HG02610 (cell line): ENCODE results near the gene MLXIP.
"Not testable (repeated sequence)": the region's sequence is repeated elsewhere in the genome, so short reads cannot be mapped to it uniquely, and the experiment has no call there.

Experiments used
- ATAC-seq: cut with Tn5 transposase; IDR thresholded peaks from one replicate; pipeline ENCODE4 v1.9.1; 2021; ENCODE audit warnings: mild to moderate bottlenecking, moderate library complexity; ENCODE audit not compliant: unreplicated experiment

MLXIP gene

DNA sequence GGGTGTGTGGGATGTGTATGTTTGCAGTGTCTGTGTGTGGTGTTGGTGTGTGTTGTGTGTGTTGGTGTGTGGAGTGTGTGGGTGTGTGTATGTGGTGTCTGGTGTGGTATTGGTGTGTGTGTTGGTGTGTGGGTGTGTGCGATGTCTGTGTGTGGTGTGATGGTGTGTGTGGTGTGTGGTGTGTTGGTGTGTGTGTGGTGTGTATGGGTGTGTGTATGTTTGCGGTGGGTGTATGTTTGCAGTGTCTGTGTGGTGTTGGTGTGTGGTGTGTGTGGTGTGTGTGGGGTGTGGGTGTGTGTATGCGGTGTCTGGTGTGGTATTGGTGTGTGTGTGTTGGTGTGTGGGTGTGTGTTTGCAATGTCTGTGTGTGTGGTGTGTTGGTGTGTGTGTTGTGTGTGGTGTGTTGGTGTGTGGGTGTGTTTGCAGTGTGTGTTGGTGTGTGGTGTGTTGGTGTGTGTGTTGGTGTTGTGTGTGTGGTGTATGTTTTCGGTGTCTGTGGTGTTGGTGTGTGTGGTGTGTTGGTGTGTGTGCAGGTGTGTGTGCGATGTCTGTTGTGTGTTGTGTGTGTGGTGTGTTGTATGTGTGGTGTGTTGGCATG, 15.7 kb downstream of the MLXIP start:
- ATAC-seq = no peak

GRCh38 chr12:122094735-122095631, 16.4 kb downstream of the MLXIP start:
- no peak for ATAC-seq

GRCh38 chr12:122096014-122096413, 17.5 kb downstream of the MLXIP start:
- ATAC-seq = no peak

- no peak for ATAC-seq
These were observed 18.1 kb downstream of the MLXIP start for GRCh38 chr12:122096591-122097149.

GRCh38 chr12:122097584-122097926, 19.0 kb downstream of the MLXIP start:
- ATAC-seq = no peak

GRCh38 chr12:122097927-122098756, 19.6 kb downstream of the MLXIP start:
- ATAC-seq = no peak

GRCh38 chr12:122099280-122099749, 20.8 kb downstream of the MLXIP start:
- no peak for ATAC-seq

DNA sequence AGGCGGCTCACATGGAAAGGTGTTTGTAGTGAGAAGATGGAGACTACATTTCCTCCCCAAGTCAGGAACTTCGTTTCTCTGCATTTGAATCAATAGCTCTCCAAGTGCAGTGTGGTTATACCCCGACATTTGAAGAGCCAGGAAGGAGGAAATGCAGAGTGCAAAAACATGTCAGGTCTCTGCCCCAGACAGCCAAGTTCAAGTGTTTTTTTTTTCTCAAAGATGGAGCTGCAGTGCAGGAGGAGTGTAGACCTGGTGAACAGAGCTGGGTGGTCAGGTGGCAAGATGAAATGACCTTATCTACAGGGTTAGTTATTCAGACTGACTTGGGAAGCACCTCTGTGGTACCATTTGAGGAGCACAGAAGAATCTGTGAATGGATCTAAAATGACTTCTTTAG, 21.3 kb downstream of the MLXIP start:
- no peak for ATAC-seq

DNA sequence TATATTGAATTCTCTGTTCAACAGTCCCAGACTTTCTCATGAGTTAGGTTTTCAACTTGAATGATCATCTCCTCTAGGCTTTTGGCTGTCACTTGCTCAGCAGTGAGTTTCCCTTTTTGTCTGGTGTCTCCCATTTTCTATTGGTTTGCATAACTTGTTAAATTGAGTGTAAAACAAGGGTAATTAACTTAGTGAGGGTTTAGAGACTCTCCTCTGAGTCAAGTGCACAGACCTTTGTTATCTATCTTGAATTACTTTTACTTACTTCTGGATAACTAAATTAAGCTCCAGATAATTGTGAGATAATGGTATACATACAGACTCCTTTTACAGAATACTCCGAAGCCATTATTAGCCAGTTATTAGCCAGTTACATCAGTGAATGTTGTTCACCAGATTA, 22.0 kb downstream of the MLXIP start:
- ATAC-seq = no peak

DNA sequence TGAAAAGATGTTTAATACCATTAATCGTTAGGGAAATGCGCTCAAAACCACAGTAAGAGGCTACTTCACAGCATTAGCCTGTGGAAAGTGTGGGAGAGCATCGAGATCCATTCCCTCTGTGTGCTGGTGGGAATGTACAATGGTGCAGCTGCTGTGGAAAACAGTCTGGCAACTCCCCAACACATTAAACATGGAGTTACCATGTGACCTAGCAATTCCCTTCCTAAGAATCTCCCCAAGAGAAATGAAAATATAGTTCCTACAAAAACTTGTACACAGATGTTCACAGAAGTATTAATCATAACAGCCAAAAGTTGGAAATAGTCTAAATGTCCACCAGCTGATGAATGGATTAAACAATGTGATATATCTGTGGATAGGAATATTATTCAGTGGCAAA, 23.8 kb downstream of the MLXIP start:
- ATAC-seq = no peak

GRCh38 chr12:122104844-122105243, 26.3 kb downstream of the MLXIP start:
- no peak for ATAC-seq

GRCh38 chr12:122105496-122105895, 26.9 kb downstream of the MLXIP start:
- not testable (repeated sequence) for ATAC-seq

GRCh38 chr12:122106843-122107242, 28.3 kb downstream of the MLXIP start:
- no peak for ATAC-seq

DNA sequence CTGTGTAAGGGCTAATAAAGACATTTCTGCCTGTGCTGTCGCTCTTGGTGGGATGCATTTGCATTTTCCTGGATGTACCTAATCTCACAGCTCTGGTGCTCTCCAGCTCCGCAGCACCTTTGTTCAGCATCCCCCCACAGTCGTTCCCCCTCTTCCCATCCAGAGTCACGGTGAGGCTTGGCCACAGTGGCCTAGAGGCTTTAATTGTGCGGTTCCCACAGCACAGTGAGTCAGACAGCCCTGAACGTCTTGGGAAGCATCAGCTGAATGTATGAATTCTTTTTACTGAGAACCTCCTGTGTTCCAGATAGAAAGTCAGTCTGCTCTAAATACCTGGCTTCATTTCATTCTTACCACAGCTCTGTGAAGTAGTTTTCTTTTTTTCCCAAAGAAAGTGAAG, 28.7 kb downstream of the MLXIP start:
- no peak for ATAC-seq

DNA sequence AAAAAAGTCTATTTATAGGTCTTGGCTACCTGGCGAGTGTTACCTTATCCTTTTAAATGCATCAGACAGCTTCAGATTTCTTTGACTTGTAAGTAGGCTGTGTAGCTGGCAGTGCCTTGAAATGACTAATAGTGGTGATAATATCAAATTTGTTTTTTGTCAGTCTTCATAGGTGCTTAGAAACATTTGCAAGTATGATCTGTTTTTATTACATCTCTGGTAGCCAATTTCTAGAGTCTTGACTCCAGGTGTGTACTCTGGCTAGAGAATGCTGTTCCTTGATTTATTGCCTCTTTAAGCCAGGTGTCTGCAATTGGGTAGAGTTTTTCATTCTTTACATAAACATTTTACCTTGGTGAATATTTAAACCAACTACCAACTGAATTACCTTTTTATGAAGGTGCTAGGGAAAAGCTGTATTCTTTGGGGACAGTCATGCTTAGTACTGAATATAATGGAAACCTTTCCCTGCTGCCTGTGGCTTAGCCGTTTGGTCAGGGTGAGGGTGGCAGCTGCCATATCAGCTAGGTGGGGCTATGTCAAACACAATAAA, 32.6 kb downstream of the MLXIP start:
- ATAC-seq = no peak

GRCh38 chr12:122116707-122117535, 38.4 kb downstream of the MLXIP start:
- no peak for ATAC-seq

DNA sequence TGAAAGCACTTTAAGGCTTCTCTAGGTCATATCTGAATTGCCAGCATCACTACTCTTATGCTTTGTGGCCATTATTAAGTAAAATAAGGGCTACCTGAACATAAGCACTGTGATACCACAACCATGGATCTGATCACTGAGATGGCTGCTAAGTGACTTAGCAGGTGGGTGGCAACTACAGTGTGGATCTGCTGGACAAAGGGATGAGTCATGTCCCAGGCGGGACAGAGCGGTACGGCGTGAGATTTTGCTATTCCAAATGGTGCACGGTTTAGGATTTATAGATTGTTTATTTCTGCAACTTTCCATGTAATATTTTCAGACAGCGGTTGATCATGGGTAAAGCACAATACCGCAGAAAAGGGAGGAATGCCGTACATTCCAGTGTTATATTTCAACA, 39.4 kb downstream of the MLXIP start:
- no peak for ATAC-seq

DNA sequence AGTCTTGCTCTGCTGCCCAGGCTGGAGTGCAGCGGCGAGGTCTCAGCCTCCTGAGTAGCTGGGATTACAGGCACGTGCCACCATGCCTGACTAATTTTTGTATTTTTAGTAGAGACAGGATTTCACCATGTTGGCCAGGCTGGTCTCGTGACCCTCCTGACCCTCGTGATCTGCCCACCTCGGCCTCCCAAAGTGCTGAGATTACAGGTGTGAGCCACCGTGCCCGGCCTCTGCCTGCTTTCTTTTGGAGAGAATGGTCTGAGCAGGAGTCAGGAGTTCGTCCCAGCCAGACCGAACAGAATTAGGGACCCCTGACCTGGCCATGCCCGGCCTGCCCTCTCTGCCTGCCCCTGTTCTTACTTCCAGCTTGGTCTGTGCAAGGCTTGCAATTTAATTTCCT, 42.8 kb downstream of the MLXIP start:
- ATAC-seq = not testable (repeated sequence)

- no peak for ATAC-seq
These were observed 43.2 kb downstream of the MLXIP start for GRCh38 chr12:122121745-122122144.
